Measurements from ENCODE around the gene RND3.

DNA sequence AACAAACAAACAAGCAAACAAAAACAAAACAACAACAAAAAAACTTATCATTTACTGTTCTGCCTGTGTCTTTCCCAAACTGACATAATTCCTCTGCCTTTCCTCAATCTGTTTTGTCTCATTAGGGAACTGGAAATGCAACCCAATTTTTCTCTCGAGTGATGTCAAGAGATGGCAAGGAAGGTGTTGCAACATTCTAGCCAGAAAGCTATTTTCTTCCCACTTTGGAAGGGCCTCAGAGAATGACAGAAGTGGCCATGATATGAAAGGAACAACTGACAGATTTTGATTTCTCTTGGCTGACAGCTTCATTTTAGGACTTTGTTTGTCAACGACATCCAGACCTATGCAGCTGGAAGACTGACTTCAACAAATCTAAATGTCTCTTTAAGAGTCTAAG, 24.7 kb downstream of the RND3 start:
- no peak for TF ChIP-seq EZH2phosphoT487 (IDR thresholded peaks at IDR 0.05; ENCODE audit: borderline replicate concordance, low read depth, low read length)
- TF ChIP-seq, protein P1, sequence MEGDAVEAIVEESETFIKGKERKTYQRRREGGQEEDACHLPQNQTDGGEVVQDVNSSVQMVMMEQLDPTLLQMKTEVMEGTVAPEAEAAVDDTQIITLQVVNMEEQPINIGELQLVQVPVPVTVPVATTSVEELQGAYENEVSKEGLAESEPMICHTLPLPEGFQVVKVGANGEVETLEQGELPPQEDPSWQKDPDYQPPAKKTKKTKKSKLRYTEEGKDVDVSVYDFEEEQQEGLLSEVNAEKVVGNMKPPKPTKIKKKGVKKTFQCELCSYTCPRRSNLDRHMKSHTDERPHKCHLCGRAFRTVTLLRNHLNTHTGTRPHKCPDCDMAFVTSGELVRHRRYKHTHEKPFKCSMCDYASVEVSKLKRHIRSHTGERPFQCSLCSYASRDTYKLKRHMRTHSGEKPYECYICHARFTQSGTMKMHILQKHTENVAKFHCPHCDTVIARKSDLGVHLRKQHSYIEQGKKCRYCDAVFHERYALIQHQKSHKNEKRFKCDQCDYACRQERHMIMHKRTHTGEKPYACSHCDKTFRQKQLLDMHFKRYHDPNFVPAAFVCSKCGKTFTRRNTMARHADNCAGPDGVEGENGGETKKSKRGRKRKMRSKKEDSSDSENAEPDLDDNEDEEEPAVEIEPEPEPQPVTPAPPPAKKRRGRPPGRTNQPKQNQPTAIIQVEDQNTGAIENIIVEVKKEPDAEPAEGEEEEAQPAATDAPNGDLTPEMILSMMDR (conservative IDR thresholded peaks at IDR 0.05; ENCODE audit: low read length) = no peak
